Stimulated activated CD4-positive, alpha-beta T cell treated with anti-CD3 and anti-CD28 coated beads, Interleukin-4, amount 100 ng/mL, for 24 hours (primary cell): ENCODE measurements around the gene ABLIM3.

Experiments used
- DNase-seq: peaks from one replicate; pipeline ENCODE4 v3.0.0-alpha.2; 2020

The ABLIM3 gene

DNA sequence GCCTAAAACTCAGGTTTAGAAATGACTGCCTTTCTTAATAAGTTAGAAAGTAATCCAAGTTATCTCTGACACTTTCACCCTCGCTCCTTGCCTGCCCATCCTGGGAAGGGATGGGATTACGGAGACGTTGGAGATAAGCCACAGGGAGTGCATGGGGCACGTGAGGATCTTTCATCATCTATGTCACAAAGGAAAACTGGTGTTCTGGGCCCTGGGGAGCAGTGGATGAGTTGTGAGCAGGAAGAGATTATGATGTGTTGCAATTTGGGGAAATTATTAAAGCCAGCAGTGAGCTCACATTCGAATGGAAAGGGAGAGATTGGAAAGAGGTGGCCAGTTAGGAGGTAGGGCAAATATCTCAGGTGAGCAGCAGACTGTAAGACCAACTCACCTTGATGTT, 143.2 kb downstream of the ABLIM3 start:
- DNase-seq = no peak

DNA sequence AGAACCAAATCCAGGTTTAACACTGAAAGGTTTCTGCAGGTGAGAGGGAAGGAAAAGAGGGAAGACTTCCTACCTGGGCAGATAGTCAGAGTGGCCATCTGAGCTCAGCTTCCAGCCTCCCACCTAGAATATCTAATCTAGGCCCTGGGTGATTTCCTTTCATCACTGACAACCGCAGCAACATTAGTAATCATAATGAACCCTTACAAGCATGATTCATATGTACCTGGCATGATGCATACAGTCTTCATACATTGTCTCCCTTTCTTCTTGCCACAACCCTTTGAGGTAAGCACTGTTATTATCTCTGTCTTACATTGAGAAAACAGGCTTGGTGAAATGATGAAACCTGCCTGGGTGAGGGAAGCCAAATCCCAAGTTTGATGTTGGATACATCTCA, 143.9 kb downstream of the ABLIM3 start:
- DNase-seq = no peak

DNA sequence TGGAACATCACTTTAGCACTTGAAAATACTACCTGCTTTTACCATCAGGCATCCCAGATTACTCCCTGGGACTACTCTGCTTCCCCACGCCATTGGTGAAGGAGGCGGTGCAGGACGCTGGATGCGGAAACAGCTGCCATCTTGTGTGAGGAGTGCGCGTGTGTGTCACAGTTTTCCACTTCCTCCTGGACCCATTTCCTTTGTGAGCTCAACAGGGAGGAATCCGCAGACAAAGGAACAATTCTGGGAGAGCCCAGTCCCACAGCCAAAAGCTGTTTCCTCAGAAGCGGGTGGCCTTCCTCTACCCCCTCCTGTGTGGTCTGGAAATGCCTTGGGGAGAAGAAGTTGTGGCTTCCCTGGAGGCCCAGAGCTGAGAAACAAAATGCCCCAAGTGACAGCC, 147.1 kb downstream of the ABLIM3 start:
- DNase-seq = no peak

- DNase-seq = no peak
These were observed 148.0 kb downstream of the ABLIM3 start for GRCh38 chr5:149289301-149289700.

DNA sequence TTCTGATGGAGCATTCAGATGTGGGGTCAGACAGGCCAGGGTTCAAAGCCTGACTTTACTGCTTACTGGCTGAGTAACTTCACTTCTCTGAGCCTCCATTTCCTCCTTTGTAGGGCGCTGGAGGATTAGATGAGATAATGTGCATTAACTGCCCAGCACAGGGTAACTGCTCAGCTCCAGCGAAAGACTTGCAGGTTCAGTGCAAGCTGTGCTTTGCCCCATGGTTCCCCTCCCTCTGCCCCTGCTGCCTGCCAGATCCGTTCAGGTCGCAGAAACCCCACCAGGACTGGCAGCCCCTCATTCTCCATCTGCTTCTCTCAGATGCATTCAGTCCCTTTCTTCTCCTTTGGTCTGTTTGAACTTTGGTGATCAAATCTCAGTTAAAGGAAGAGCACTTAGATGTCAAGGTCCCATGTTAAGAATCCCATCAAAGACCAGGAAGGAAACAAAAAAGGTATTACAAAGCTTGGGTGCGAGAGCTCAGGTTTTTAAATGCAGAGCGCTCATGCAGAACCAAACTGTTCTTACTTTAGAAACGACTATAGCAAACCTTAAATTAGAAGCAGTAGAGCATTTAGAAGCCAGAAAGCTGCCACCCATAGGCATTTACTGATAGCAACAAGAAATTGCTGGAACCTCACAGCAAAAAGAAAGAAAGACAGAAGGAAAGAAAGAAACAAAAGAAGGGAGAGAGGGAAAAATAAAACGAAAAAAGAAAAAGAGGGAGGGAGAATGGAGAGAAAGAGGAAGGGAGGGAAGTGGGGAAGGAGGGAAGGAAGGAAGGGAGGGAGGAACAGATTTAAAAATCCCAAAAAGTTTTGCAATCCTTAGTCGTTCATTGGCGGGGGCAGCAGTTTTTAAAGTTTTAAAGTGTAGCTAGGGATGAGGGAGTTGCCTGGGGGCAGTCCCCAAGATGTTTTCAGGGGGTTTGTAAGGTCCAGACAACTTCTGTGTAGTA, 153.9 kb downstream of the ABLIM3 start:
- no peak for DNase-seq

- no peak for DNase-seq
These were observed 156.2 kb downstream of the ABLIM3 start for GRCh38 chr5:149297340-149298025.

- no peak for DNase-seq
These were observed 156.9 kb downstream of the ABLIM3 start for GRCh38 chr5:149298163-149298562.

GRCh38 chr5:149298842-149299404, 157.6 kb downstream of the ABLIM3 start:
- DNase-seq = no peak

DNA sequence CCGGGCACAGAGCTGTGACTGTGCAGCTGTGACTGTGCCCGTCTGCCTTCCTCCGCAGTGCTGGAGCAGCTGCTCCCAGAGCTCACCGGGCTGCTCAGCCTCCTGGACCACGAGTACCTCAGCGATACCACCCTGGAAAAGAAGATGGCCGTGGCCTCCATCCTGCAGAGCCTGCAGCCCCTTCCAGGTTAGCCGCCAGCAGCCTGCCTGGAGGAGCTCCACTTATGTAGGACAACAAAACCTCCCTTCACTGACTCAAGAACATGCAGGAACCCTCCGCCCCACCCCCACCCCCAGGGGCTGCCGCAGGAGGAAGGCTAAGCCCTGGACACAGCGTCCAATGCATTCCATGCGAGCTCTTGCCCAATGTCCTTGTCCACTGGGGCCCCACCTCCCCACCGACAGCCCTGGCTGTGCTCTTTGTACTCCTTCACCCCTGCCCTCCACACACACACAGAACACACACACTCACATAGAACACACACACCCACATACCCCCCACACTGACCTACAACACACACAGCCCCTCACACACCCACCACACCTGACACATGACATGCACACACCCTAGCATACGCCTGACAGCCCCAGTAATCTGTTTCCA, 158.3 kb downstream of the ABLIM3 start:
- DNase-seq = no peak

GRCh38 chr5:149300441-149300840, 159.1 kb downstream of the ABLIM3 start:
- no peak for DNase-seq

DNA sequence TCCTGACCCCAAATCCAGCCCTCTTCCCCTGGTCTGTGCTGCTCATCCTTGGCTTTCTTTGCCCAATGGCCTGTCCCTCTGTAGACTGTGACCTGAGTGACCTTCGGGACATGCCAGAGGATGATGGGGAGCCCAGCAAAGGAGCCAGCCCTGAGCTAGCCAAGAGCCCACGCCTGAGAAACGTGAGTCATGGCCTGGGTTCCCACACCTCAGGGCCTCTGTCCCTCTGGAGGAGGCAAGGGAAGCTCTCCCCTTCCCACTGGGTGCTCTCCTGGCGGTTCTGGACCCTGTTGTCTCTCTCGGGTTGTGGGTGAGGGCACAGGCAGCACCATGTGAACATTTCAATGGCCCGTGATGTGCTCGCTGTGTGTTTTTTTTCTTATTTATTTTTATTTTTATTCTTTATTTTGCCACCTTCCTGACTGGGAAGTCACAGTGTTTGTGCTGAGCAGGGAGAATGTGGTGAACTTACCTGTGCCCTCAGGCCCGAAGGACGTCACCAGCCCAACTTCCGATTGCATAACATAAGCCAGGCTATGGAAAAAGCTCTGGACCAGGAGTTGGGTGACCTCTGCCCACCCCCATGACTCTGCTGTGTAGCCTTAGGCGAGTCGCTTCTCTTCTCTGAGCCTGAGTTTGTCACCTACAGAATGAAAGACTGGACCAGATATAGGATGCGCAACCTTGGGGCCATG, 159.9 kb downstream of the ABLIM3 start:
- no peak for DNase-seq

DNA sequence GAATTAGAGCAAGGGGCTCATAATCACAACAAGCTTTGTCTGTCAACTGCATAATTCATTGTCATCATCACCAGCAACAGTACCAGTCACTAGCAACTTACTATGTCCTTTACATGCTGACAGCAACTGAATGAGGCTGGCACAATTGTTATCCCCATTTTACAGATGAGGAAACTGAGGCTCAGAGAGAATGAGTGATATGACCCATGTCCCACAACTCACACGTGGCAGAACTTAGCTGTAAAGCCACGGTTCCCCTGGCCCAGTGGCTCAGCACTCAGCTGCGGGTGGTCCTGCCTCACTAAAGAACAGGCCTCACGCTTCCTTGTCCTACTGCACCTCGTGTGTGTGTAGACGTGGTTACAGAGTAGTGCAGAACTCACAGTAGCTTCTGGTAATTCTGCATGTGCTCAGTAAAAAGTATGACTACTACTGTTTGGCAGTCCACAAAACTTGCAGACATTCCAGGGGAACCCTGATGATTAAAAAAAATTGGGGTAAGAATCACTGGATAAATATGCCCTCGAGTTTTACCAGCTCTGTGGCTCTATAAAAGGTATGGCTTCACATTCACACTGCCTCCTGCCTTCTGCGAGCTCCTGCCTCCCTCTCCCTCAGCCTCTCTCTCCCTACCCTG, 160.6 kb downstream of the ABLIM3 start:
- DNase-seq = no peak

DNA sequence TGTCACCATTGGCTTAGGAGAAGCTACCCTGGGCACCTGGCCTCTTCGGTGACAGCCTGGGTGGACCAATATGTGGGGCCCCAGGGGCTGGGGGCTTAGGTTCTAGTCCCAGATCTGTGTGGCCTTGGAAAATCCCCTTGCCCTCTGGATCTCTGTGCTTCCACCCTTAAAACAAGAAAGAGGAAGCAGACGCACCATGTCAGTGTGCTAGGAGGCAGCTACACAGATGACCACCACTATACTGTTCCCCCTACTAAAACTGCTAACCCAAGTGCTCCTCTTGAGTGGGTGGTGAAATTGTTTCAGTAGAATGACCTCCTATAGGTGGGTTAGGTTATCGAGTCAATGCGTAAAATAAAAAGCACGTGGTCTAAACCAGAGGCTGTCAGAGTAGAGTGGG, 161.3 kb downstream of the ABLIM3 start:
- DNase-seq = no peak

- no peak for DNase-seq
These were observed 161.9 kb downstream of the ABLIM3 start for GRCh38 chr5:149303210-149303609.

GRCh38 chr5:149304195-149305078, 163.1 kb downstream of the ABLIM3 start:
- no peak for DNase-seq

DNA sequence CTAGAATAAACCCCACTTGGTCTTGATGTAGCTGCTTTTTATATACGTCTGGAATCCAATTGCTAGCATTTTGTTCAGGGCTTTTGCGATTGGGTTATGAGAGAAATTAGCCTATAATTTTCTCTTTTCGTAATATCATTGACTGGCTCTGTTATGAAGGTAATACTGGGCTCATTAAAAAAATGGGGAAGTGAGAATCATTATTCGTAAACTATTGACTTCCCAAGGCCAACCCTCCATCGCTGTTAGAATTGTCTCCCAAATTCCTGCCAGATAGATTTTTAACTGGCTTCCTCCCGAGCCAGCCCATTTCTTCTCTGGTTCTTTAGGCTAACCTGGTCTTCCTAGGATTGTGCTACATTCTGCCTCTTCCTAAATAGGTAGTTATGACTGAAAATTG, 168.1 kb downstream of the ABLIM3 start:
- no peak for DNase-seq
